Activated T-cell treated with anti-CD3 and anti-CD28 coated beads for 48 hours (primary cell): ENCODE results near the gene GNG14.
A peak's percentile ranks its signal among the peaks of the same experiment; 100 is the strongest.
"Not testable (repeated sequence)": the region's sequence is repeated elsewhere in the genome, so short reads cannot be mapped to it uniquely, and the experiment has no call there.

Experiments
- DNase-seq: peaks from one replicate; pipeline ENCODE4 v3.0.0-alpha.2; 2020; ENCODE audit warnings: low read depth

The GNG14 gene

DNA sequence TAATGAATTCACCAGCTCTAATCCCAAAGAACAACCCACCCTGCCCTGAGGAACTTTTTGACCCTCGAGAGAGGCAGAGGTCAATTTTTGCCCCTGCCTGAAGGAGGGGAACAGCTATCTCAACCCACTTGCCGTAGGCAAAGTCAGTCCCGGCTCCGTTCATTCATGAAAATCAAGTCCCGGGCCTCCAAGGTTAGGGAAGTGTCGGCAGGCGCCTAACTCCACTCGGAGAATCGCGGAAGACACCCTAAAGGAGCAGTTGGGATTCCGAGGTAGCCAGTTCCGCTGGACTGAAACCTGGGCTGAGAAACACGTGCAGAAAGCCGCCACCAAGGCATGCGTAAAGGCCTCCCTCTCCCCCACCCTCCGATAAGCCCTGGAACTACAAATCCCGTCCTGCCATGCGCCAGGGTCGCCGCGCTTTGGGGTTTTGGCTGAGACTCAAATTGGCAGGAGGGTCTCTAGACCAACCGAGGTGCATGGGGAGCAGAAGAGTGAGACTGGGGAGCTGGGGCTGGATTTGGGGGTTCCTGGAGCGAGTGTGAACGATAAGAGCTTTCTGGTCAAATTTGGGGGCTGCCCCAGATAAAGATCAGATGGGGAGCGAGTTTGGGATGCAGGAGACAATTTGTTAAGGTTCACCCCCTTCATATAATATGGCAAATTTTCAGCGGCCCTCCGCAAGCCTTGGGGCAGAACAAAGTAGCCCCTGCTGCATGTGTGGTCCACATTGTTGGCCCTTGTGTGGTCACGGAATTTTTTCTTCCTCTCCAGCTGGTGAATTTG lies 36.0 kb downstream of the GNG14 start, which contains the start of gene TNPO2:
Gene TNPO2, minus strand, starts transcription at position 292 of the 786 bp plus-strand sequence. CDS start 2,955 bp downstream, outside the sequence.
- peak; percentile 69 for DNase-seq

DNA sequence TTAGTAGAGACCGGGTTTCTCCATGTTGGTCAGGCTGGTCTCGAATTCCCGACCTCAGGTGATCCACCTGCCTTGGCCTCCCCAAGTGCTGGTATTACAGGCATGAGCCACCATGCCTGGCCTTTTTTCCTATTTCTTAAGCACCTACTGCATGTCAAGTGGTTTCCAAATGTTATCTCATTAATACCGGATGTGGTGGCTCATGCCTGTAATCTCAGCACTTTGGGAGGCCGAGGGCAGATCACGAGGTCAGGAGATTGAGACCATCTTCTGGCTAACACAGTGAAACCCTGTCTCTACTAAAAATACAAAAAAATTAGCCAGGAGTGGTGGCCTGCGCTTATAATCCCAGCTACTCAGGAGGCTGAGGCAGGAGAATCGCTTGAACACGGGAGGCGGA lies 37.8 kb downstream of the GNG14 start:
- not testable (repeated sequence) for DNase-seq

DNA sequence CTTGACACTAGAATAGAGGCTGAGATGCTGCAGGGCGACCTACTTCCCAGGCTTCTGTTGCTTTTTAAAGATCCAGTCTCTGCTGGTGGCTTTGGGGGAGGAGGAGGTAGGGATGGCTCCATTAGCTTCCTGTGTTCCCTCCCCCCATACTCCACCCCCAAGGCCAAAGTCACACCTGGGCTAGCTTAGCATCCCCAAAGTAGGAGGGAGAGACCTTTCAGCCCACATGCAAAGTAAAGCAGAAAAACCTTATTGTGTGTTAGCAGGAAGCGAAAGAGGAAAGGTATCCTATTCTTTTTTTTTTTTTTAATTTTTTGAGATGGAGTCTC lies 39.2 kb downstream of the GNG14 start:
- no peak for DNase-seq

DNA sequence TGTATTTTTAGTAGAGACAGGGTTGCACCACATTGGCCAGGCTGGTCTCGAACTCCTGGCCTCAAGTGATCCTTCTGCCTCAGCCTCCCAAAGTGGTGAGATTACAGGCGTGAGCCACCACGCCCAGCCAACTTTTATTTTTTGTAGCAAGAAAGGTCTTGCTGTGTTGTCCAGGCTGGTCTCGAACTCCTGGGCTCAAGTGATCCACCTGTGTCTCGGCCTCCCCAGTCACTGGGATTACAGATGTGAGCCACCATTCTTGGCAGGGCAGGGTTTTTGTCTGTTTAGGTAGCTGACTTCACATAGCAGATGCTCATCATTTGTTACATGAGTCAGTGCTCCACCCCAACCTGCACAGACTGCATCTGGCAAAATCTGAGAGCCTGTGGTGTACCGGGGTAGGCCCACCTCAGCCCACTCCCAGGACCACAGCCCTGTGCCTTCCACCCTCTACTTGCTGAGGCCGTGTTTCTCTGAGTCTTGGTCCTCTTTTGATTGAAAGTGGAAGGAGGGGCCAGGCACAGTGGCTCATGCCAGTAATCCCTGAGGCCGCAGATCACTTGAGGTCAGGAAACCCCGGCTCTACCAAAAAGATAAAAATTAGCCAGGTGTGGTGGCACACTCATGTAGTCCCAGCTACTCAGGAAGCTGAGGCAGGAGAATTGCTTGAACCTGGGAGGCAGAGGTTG lies 40.1 kb downstream of the GNG14 start:
- DNase-seq: no peak

DNA sequence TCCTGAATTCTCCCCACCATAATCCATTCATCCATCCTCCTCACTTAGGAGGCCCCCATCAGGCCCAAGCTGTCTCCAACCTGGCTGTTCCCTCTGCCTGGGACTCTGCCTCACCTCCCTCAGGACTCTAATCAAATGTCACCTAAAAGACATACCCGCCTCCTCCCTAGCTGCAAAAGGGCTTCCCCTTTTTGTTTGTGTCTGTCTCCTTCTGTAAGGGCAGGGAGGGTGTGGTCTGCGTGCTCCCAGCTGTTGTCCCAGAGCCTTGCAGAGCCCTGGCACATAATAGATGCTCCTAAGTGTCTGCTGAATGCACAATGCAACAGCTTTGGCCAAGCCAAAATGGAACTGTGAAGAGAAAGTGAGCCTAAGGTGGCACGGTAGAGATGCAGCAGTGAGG lies 42.3 kb downstream of the GNG14 start:
- DNase-seq: no peak

DNA sequence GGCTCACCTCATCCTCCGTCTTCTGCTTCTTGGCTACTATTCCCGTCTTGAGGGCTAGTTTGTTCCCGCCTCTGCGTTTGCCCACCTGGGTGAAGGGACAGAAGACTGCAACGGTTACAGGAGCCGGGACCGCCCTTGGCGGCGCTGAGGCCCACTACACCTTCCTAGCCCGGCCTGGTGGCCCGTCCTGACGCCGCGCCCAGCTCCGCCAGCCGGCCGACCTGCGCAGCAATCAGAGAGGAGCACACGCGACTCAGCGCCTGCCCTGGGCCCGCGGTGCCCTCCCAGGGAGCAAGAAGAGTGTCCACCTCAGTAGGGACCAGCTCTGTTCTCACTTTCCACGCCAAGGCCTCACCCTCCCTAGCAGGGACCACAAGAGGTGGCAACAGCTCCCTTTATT lies 43.5 kb downstream of the GNG14 start:
- no peak for DNase-seq

DNA sequence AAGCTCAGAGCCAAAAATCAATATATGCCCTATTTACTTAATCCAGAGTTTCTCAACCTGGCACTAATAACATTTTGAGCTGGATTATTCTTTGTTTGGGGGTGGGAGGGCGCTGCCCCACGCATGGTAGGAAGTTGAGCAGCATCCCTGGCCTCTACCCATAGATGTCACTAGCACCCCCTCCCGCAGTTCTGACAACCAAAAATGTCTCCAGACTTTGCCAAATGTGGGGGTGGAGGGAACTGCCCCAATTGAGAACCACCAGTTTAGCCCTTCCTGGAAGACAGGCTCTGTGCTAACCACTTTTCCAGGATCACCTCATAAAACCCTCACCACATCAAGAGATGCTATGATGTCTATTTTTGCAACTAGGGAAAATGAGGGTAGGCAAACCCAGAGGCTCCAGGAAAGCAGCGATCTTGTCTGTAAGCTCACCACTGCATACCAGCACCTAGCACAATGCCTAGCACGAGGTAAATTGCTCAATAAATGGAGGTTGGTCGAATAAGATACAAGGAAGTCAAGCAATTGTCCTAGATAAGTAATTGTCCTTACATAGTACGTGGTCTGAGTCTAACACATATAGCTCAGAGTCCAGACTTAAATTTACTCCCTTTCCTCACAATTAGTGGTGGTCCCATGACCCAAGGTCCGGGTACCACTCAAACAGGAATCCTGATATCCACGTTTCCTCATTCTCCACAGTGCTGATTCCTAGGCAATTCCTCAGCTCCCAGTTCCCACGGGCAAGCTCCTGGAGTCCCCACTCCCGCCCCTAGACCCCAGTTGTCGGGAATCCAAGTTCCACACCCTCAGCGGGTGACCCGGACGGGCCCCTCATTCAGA lies 45.8 kb downstream of the GNG14 start:
- peak; percentile 43 for DNase-seq

DNA sequence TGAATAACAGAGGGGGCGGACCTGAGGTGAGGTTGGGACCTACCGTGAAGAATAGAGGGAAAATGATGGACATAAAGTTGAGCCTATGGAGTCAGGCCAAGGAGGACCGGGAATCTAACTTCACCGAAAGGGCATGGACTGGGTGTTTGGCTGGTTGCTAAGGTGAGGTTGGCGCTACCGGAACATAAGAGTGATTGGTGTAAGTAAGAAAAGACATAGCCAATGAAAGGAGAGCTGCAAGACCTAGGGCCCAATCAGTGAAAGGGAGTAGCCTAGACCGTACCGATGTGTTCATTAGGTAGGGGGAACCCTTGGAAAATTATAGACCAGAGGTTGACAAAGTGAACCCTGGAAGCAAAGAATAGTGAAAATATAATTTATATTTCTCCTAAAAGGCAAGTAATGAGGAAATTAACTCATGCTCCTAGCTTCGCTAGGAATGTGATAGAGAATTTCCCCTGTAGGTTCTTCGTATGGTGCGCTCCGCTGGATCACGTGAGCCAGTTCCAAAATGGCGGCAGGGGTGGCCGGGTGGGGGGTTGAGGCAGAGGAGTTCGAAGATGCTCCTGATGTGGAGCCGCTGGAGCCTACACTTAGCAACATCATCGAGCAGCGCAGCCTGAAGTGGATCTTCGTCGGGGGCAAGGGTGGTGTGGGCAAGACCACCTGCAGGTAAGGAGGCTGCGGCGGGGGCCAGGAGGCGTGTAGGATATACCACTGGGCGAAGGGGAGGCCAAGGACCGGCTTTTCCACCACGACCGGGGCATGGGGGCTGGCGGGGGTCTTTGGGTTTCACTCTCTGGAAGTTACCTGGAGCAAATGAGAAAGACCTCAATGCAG lies 49.4 kb downstream of the GNG14 start, which contains the start of gene GET3:
Gene GET3, plus strand, starts transcription at position 503 of the 840 bp plus-strand sequence. Its CDS starts 9 bp downstream, at position 512.
- DNase-seq: peak; percentile 68

DNA sequence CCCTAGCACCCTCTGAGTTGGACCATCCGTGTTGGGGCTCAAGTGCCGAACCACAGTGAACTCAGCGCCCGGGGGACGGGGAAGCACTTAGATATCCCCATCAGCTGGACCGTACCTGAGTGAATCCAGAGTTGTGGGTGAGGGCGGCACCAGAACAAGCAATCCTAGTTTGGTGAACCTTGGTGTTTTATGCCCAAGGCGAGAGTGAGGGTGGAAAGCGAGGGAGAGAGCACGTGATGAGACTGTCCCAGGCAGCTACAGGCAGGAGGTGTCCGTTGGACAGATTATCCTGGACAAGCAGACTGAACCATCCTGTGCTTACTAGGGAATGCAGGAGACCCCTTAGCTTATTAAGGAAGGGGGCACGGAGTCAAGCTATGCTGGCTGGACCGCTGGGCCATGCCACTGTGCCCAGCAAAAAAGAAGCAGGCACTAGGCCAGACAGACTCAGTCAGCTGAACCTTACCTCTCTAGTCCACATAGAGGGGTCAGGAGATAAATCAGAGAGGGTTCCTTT lies 50.1 kb downstream of the GNG14 start:
- DNase-seq: no peak
